Amygdala (tissue), 56 donors: ENCODE data around the gene CAMKMT.

Experiments used
- DNase-seq, 56 donors: peaks; one replicate each; lab custom pipeline; 2025; lab: John Stamatoyannopoulos, UW

The CAMKMT gene

DNA sequence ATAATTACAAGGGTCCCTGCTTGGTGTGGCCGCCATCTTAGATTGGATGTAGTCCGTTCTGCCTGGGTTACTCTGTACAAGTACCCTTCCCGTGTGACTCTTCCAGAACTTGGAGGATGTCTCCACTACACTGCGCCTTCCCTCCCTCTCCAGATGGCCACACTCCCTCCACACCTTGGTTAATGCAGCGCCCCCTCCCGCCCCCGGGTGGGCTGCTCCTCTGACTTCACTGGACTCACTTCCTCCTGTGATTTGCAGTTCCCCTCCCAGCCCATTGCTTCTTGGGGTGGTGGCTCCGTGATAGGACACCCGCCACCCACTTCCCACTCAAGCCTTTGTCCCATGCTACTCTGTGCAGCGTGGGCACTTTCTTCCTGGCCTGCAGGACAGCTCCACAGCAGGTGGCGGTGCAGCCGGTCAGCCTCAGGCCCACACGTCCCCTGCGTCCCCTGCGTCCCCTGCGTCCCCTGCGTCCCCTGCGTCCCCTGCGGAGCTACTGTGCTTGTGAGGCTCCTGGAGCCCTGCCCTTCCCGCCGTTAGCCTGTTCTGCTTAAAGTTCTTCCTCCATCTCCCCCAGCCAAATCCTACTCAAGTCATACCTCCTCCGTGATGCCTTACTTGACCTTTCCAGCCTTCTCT, 449.3 kb downstream of the CAMKMT start:
- no peak for DNase-seq

DNA sequence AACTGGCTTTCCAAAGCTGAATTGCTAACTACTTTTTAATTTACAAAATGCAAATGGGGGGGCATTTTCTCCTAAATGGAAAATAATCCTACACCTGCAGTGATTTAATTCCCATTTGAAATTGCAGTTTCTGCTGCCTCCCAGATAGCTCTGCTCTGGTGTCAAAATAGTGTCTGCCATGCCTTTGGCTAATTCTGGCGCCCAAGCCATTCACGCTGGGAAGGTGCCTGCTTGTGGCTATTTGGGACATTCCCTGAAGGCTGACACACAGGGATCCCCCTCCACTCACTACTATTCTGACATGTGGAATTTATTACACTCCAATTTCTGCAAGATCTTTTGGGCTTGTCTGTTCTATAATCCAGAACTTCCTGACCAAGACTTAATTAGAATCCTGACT, 451.4 kb downstream of the CAMKMT start:
- DNase-seq, result no peak

DNA sequence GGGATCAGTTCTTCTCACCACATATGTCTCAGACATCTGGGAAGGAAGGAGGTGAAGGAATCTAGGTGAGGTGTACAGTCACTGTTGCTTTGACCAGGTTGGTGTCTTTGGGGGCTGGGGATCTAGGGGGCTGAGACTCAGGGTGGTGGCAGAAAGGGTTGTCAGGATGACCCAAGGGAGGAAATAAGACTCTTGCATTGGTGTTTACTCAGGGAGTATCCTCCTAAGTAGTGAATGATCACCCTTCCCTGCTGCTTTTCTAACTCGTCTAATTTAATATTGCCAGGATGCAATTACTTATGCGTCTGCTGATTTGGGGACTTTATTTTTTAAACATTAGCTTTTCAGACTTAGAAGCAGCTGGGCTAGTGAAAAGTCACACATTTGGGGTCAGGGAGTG, 451.9 kb downstream of the CAMKMT start:
- DNase-seq, result no peak

DNA sequence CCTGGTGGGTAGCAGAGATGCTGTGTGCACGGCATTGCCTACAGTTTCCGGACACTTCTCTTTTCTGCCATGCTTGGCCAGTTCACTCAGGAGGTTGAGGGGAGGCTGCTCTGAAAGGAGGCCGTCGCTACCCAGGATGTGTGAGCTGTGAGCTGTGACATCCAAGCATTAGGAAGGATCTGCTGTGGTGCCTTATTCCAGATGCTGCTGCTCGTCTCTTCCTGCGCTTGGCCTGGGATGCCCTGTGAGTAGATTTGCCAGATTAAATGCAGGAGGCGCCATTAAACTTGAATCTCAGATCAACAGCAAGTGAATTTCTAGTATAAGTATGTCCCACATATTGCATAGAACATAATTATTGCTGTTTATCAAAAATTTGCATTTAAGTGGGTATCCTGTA, 455.5 kb downstream of the CAMKMT start:
- DNase-seq, result no peak

GRCh38 chr2:44817673-44818335, 456.1 kb downstream of the CAMKMT start:
- no peak for DNase-seq

- no peak for DNase-seq
These were observed 457.3 kb downstream of the CAMKMT start for GRCh38 chr2:44819061-44819460.

DNA sequence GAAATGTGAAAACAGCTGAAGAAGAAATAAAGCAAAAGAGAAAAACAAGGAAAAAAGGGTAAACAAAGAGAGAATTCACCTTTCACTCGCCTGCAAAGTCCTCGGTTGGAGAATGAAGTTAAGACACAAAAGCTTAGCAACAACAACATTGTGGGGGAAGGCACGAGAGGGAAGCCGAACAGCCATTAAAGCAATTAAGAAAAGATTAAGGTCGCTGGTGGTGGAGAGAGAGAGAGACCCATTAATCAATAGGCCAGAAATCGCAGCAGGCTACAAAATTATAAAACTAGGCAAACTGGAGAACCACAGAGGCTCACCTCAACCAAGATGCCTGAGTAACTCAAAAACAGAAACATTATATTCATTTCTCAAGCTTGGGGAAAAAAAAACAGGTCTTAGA, 459.8 kb downstream of the CAMKMT start:
- DNase-seq, result no peak

DNA sequence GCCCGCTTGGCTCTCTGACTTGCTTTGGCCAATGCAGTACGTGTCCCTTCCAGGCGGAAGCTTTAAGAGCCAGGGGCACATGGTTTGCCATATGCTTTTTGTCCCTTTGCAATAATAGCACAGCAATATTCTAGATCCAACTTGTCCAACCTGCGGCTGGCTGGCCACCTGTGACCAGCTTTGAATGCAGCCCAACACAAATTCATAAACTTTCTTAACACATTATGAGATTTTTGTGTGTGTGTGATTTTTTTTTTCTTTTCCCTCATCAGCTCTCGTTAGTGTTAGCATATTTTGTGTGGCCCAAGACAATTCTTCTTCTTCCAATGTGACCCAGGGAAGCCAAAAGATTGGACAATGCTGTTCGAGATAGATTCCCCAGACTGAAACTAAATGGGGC, 460.4 kb downstream of the CAMKMT start:
- no peak for DNase-seq
